ENCODE measurements around the gene FRMD5. TPM values are rescaled to one million over a fixed set of nuclear protein-coding genes. Genes with fewer than 3 reads are reported as not detected.

The FRMD5 gene
- polyA plus RNA-seq, 2 of the 4 experiments (the other 2 are of a cell fraction): 2.5 to 3.6 TPM

DNA sequence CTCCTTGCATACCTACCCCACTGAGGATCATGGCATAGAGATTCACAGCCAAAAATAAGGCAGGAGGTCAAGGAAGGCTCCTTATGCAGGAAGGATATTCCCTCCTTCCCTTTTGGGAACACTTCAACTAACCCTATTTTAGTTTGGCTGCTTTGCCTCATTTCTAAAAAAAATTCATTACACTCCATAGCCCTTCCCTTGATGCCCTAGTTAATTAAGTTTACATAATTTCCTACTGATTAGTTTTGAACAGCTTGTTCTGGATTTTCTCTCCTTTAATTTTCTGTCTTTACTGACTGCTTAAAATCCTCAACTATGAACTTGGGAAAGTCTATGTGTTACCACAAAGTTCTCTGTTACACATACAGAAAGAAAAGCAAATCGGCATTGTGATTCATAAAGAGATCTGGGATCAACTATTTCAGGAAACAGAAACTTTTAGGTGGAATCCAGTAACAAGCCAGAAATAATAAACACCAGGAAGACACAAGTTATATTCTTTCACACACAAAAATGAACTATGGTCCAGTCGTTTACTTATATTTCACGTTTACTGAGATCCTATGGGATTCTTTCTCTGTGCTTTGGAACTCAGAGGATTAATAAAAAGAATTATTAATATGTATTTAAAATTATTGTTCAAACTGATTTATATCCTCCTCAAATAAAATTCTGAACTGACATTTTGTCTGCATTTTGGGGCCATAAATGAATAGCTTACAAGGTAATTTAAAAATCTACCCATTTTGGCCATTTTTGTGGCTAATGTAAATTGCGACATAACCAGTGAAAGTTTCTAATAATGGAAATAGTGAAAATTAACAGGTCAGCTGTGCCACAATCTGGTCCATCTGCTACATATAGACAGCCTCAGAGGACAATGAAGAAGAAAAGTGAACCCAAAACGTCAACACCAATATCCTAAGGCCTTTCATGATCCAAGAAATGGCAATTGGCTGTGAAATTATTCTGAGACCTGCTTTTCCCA lies 113.8 kb downstream of the FRMD5 start:
- WGBS (ENCODE audit: missing lambda C conversion rate): 70% methylated on average over 5 of the region's 5 CpGs
- no peak for ATAC-seq

DNA sequence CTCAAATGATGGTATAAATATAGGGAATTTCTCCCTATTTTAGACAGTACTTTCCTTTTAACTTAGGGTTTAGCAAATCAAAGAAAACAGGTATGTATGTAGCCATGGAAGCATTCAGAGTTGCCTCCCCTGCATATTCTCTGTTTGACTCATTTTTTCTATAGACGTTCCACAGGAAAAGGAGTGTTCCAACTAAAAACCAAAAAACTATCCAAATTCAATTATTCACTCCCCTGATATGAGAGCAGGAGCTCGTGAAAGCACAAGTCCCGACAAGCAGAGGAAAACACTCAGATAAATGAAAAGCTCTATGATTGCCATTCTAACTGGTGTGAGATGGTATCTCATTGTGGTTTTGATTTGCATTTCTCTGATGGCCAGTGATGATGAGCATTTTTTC lies 119.5 kb downstream of the FRMD5 start:
- TF ChIP-seq MAFK (IDR thresholded peaks at IDR 0.05; ENCODE audit: partially characterized antibody) (no peak), NPAS2 (CRISPR knock-in tag; IDR thresholded peaks at IDR 0.05; ENCODE audit: borderline replicate concordance) (no peak), TP53 (CRISPR knock-in tag; IDR thresholded peaks at IDR 0.05) (no peak), CEBPB (IDR thresholded peaks at IDR 0.05) (no peak), HOXA7 (CRISPR knock-in tag; IDR thresholded peaks at IDR 0.05) (no peak)
- TF ChIP-seq, protein P1, sequence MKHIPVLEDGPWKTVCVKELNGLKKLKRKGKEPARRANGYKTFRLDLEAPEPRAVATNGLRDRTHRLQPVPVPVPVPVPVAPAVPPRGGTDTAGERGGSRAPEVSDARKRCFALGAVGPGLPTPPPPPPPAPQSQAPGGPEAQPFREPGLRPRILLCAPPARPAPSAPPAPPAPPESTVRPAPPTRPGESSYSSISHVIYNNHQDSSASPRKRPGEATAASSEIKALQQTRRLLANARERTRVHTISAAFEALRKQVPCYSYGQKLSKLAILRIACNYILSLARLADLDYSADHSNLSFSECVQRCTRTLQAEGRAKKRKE (CRISPR knock-in tag; IDR thresholded peaks at IDR 0.05; ENCODE audit: low read depth): no peak
- POLR2A ChIA-PET: no interaction called here
- Histone ChIP-seq H3K27ac (no peak overlapping the region), H3K9me3 (peaks cover 16% of the 10 kb centered on the region; the same call in 1 of the 3 replicates), H3K4me2 (no peak overlapping the region), H3K4me3 (no peak overlapping the region), H3K4me1 (no peaks in the 10 kb centered on the region)
- no peak for DNase-seq (ENCODE audit: low read depth in 1 of 2, low spot score in 1 of 2)
- whole genome bisulfite sequencing (ENCODE audit: missing lambda C conversion rate): 76% methylated on average over 3 of the region's 3 CpGs
- CTCF ChIA-PET: no interaction called here
- no peak for FAIRE-seq
- ATAC-seq: no peak

More for the DNA sequence above, 113.8 kb downstream of the FRMD5 start:
- H3K4me1 ChIP-seq: peaks cover 14% of the 10 kb centered on the region; the same call in 2 of the 3 replicates
- H3K9me3 ChIP-seq: peaks cover 16% of the 10 kb centered on the region; the same call in 1 of the 3 replicates
- no peak overlapping the region for H3K4me2 ChIP-seq
- POLR2A ChIA-PET: no interaction called here
- no peak overlapping the region for H3K27ac ChIP-seq
- TF ChIP-seq, protein P2, sequence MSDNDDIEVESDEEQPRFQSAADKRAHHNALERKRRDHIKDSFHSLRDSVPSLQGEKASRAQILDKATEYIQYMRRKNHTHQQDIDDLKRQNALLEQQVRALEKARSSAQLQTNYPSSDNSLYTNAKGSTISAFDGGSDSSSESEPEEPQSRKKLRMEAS (IDR thresholded peaks at IDR 0.05): no peak
- TF ChIP-seq CEBPB (IDR thresholded peaks at IDR 0.05): 0 out of 4 replicates have a peak, but pooled peaks of 1 of the 2 experiments have one; percentile 12
- FAIRE-seq (no peak), DNase-seq (ENCODE audit: low read depth in 1 of 2, low spot score in 1 of 2) (no peak)
- CTCF ChIA-PET: no interaction called here
- H3K4me3 ChIP-seq: no peak overlapping the region

DNA sequence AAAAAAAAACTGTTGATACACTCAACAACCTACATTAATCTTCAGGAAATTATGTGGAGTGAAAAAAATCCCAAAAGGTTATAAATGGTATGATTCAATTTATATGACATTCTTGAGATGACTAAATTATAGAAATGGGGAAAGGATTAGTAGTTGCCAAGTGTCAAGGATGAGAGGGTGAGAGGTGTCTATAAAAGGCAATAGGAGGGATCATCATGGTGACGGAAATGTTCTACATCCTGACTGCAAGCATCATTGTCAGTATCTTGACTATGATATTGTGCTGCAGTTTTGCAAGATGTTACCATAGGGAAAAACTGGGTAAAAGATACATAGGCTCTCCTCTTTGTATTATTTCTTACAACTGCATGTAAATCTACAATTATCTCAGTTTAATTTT lies 125.6 kb downstream of the FRMD5 start:
- WGBS (ENCODE audit: missing lambda C conversion rate): 91% methylated on average over 1 of the region's 1 CpG
- CTCF ChIA-PET: interaction anchor here (0.8 to 1.9 kb wide), 5 partner anchors 33 to 197 kb away, joined by 3 to 8 read pairs (median 4); no protein-coding TSS in a partner anchor
- FAIRE-seq (no peak), ATAC-seq (no peak), DNase-seq (ENCODE audit: low read depth in 1 of 2, low spot score in 1 of 2) (no peak)
- no peaks in the 10 kb centered on the region for H3K9me3 ChIP-seq
- POLR2A ChIA-PET: no interaction called here
- no peak overlapping the region for H3K4me3 ChIP-seq
- H3K4me2 ChIP-seq: no peak overlapping the region
- H3K4me1 ChIP-seq: no peaks in the 10 kb centered on the region
- no peak overlapping the region for H3K27ac ChIP-seq
- TF ChIP-seq, protein P3, sequence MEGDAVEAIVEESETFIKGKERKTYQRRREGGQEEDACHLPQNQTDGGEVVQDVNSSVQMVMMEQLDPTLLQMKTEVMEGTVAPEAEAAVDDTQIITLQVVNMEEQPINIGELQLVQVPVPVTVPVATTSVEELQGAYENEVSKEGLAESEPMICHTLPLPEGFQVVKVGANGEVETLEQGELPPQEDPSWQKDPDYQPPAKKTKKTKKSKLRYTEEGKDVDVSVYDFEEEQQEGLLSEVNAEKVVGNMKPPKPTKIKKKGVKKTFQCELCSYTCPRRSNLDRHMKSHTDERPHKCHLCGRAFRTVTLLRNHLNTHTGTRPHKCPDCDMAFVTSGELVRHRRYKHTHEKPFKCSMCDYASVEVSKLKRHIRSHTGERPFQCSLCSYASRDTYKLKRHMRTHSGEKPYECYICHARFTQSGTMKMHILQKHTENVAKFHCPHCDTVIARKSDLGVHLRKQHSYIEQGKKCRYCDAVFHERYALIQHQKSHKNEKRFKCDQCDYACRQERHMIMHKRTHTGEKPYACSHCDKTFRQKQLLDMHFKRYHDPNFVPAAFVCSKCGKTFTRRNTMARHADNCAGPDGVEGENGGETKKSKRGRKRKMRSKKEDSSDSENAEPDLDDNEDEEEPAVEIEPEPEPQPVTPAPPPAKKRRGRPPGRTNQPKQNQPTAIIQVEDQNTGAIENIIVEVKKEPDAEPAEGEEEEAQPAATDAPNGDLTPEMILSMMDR (IDR thresholded peaks at IDR 0.05): no peak
- TF ChIP-seq CHD4 (IDR thresholded peaks at IDR 0.05; ENCODE audit: borderline replicate concordance): no peak
- no peak for TF ChIP-seq HDAC2 (IDR thresholded peaks at IDR 0.05)
- no peak for TF ChIP-seq CHD2 (IDR thresholded peaks at IDR 0.05; ENCODE audit: low read length, partially characterized antibody)
- TF ChIP-seq POLR2A (IDR thresholded peaks at IDR 0.05; ENCODE audit: low read length): no peak
- TF ChIP-seq, protein P4, sequence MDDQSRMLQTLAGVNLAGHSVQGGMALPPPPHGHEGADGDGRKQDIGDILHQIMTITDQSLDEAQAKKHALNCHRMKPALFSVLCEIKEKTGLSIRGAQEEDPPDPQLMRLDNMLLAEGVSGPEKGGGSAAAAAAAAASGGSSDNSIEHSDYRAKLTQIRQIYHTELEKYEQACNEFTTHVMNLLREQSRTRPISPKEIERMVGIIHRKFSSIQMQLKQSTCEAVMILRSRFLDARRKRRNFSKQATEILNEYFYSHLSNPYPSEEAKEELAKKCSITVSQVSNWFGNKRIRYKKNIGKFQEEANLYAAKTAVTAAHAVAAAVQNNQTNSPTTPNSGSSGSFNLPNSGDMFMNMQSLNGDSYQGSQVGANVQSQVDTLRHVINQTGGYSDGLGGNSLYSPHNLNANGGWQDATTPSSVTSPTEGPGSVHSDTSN (IDR thresholded peaks at IDR 0.05): no peak
- no peak for TF ChIP-seq BHLHE40 (IDR thresholded peaks at IDR 0.05; ENCODE audit: low read depth, low read length)
- no peak for TF ChIP-seq POLR2AphosphoS2 (conservative IDR thresholded peaks at IDR 0.05; ENCODE audit: low read length)
- TF ChIP-seq TP53 (CRISPR knock-in tag; IDR thresholded peaks at IDR 0.05): no peak
- TF ChIP-seq, protein P5, sequence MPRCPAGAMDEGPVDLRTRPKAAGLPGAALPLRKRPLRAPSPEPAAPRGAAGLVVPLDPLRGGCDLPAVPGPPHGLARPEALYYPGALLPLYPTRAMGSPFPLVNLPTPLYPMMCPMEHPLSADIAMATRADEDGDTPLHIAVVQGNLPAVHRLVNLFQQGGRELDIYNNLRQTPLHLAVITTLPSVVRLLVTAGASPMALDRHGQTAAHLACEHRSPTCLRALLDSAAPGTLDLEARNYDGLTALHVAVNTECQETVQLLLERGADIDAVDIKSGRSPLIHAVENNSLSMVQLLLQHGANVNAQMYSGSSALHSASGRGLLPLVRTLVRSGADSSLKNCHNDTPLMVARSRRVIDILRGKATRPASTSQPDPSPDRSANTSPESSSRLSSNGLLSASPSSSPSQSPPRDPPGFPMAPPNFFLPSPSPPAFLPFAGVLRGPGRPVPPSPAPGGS (IDR thresholded peaks at IDR 0.05): no peak
- no peak for TF ChIP-seq PHF8 (IDR thresholded peaks at IDR 0.05; ENCODE audit: borderline replicate concordance, low read depth)
- no peak for TF ChIP-seq HOXB13 (CRISPR knock-in tag; IDR thresholded peaks at IDR 0.05; ENCODE audit: low read depth)
- TF ChIP-seq KDM5A (IDR thresholded peaks at IDR 0.05): no peak
- no peak for TF ChIP-seq FOSL2 (IDR thresholded peaks at IDR 0.05)
- TF ChIP-seq FOSL2 (CRISPR knock-in tag; IDR thresholded peaks at IDR 0.05): no peak
- TF ChIP-seq ZFP36 (IDR thresholded peaks at IDR 0.05; ENCODE audit: borderline replicate concordance, partially characterized antibody): no peak
